DOHH2 (cell line): ENCODE measurements around the gene CIB1.

Experiments
- CTCF ChIP-seq: fragments of 200-600 bp; sonication (generic); IDR thresholded peaks from one replicate; pipeline ENCODE4 v1.5.1; 2014; ENCODE audit warnings: antibody characterized with exemption, mild to moderate bottlenecking, low read depth, low read length; ENCODE audit not compliant: poor library complexity, severe bottlenecking
- EZH2phosphoT487 ChIP-seq: fragments of 200-600 bp; sonication (generic); IDR thresholded peaks from 2 replicates; pipeline ENCODE4 v1.6.1; 2017; ENCODE audit warnings: borderline replicate concordance, mild to moderate bottlenecking, antibody characterized with exemption, low read length, moderate library complexity, mixed read lengths

- no peak for TF ChIP-seq CTCF
- no peak for TF ChIP-seq EZH2phosphoT487
These were observed 52.0 kb downstream of the CIB1 start for GRCh38 chr15:90181776-90182175.
